ENCODE data around the gene IL16. TPM values are rescaled to one million over a fixed set of nuclear protein-coding genes. Genes with fewer than 3 reads are reported as not detected.

IL16 gene
- total RNA-seq, 1 experiment from 2014 or later = 1.8 TPM

- Histone ChIP-seq H3K27ac (ENCODE audit: low read depth, low read length, poor library complexity, severe bottlenecking) (no peak overlapping the region), H3K4me1 (ENCODE audit: insufficient read depth, low read length, poor library complexity, severe bottlenecking) (no peaks in the 10 kb centered on the region), H3K36me3 (ENCODE audit: insufficient read depth, low read length, poor library complexity, severe bottlenecking) (no peaks in the 10 kb centered on the region), H3K9me3 (ENCODE audit: low read depth, low read length, poor library complexity, severe bottlenecking) (no peaks in the 10 kb centered on the region), H3K4me3 (ENCODE audit: low read depth, low read length, poor library complexity, severe bottlenecking) (no peak overlapping the region), H3K27me3 (replicated peaks; ENCODE audit: insufficient read depth, low read depth, low read length, poor library complexity) (peaks cover 14% of the 10 kb centered on the region)
- intact Hi-C loops (cut with micrococcal nuclease; ENCODE audit: unreplicated experiment) = no loop called here
- ChIA-PET CTCF (no interaction called here), POLR2A (ENCODE audit: low non-redundant PET) (no interaction called here)
- no peak for TF ChIP-seq EZH2 (IDR thresholded peaks at IDR 0.05; ENCODE audit: borderline replicate concordance, low read depth, low read length, poor library complexity, severe bottlenecking)
- no peak for TF ChIP-seq CTCF (conservative IDR thresholded peaks at IDR 0.05; ENCODE audit: low read depth, low read length)
- no TSS peak for BruUV-seq (replicated peaks)
- no peak for DNase-seq (ENCODE audit: low spot score)
These were observed 166.6 kb downstream of the IL16 start for GRCh38 chr15:81363276-81363675.

Other genes with a start within 250 kb of the IL16 start
- gene MESD, start 207.1 kb upstream of the IL16 start, total RNA-seq (2021) = 25.7 and 28.1 TPM in 2 replicates
- 21.0 and 21.8 TPM in 2 replicates for gene TLNRD1, start 196.0 kb upstream of the IL16 start, total RNA-seq (2021)
- 1.6 and 2.8 TPM in 2 replicates for gene CFAP161, start 62.6 kb upstream of the IL16 start, total RNA-seq (2021)
- 0.54 and 2.1 TPM in 2 replicates for gene STARD5, start 127.3 kb downstream of the IL16 start, total RNA-seq (2021)
- gene TMC3, start 177.3 kb downstream of the IL16 start, total RNA-seq (2021) = not detected in 2 replicates